Calu3 (cell line): ENCODE measurements around the gene HRH2. TPM values are rescaled to one million over a fixed set of nuclear protein-coding genes. Genes with fewer than 3 reads are reported as not detected.

Experiments
- BruUV-seq: library from RNA; stranded (reverse); fragments of 400-500 nt; replicated peaks from 2 replicates; lab custom pipeline; 2021; lab: Mats Ljungman, UMichigan
- CTCF ChIA-PET: fragments of 300-600 bp; sonication (Branson Sonifier 250); formaldehyde crosslinking; loops from one replicate; lab custom pipeline; 2022; ENCODE audit warnings: antibody characterized with exemption; lab: Charles Lee
- DNase-seq: peaks from one replicate; pipeline ENCODE4 v3.0.0; 2022
- H3K27ac Mint-ChIP-seq: one replicate; pipeline ENCODE4 v1.8.0; 2022; ENCODE audit warnings: mixed read lengths; ENCODE audit not compliant: unreplicated experiment
- H3K27me3 Mint-ChIP-seq: one replicate; pipeline ENCODE4 v1.8.0; 2022; ENCODE audit warnings: mixed read lengths; ENCODE audit not compliant: unreplicated experiment
- H3K36me3 Mint-ChIP-seq: one replicate; pipeline ENCODE4 v1.8.0; 2022; ENCODE audit warnings: mild to moderate bottlenecking, moderate library complexity, mixed read lengths; ENCODE audit not compliant: insufficient read depth, unreplicated experiment
- H3K4me1 Mint-ChIP-seq: one replicate; pipeline ENCODE4 v1.8.0; 2022; ENCODE audit warnings: mild to moderate bottlenecking, low read depth, mixed read lengths; ENCODE audit not compliant: unreplicated experiment
- H3K4me3 Mint-ChIP-seq: one replicate; pipeline ENCODE4 v1.8.0; 2022; ENCODE audit warnings: mild to moderate bottlenecking, low read depth, moderate library complexity, mixed read lengths; ENCODE audit not compliant: unreplicated experiment
- H3K9me3 Mint-ChIP-seq: one replicate; pipeline ENCODE4 v1.8.0; 2022; ENCODE audit warnings: low read depth, mixed read lengths; ENCODE audit not compliant: unreplicated experiment
- CTCF ChIP-seq: fragments of 200-600 bp; IDR thresholded peaks from one replicate; pipeline ENCODE4 v1.8.0; 2022; ENCODE audit warnings: antibody characterized with exemption; ENCODE audit not compliant: unreplicated experiment
- intact Hi-C: fragments of 100-400 bp; cut with micrococcal nuclease; formaldehyde crosslinking; loops from one replicate; pipeline ENCODE4 v1.10.0; 2022; ENCODE audit not compliant: unreplicated experiment
- total RNA-seq: library from RNA; stranded (reverse); gene quantifications from 2 replicates; pipeline ENCODE4 v1.2.3, GENCODE V29; 2022

Gene HRH2
- total RNA-seq, 1 experiment from 2014 or later: not detected

GRCh38 chr5:175740014-175740413, 82.1 kb downstream of the HRH2 start:
- TF ChIP-seq CTCF: no peak
- peaks cover 91% of the 10 kb centered on the region for H3K27me3 Mint-ChIP-seq
- no peak overlapping the region for H3K27ac Mint-ChIP-seq
- H3K4me3 Mint-ChIP-seq: no peak overlapping the region
- DNase-seq: no peak
- H3K36me3 Mint-ChIP-seq: no peaks in the 10 kb centered on the region
- CTCF ChIA-PET: no interaction called here
- H3K9me3 Mint-ChIP-seq: no peaks in the 10 kb centered on the region
- intact Hi-C loops: no loop called here
- H3K4me1 Mint-ChIP-seq: no peaks in the 10 kb centered on the region
- BruUV-seq: no TSS peak

DNA sequence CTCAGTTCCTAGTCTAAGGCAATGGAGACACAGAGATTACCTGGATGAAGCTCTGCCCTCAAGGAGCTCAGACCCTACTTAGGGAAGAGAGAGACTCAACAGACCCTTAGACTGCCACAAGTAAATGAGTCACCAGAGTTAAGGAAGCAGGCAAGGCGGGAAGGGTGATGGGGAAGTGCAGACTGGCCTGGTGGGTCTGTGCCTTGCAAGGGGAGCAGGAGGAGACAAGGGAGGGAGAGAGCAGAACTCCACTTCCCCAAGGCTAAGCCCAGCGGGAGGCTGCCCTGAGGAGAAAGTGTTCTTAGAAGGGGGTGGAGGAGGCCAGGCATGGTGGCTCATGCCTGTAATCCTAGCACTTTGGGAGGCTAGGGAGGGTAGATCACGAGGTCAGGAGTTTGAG, 83.7 kb downstream of the HRH2 start:
- CTCF ChIA-PET: interaction anchor here (1.6 kb wide), 1 partner anchor 11 kb away, joined by 3 read pairs; no protein-coding TSS in a partner anchor
- H3K36me3 Mint-ChIP-seq: no peaks in the 10 kb centered on the region
- intact Hi-C loops: no loop called here
- DNase-seq: no peak
- peaks cover 81% of the 10 kb centered on the region for H3K27me3 Mint-ChIP-seq
- H3K4me3 Mint-ChIP-seq: no peak overlapping the region
- no peaks in the 10 kb centered on the region for H3K9me3 Mint-ChIP-seq
- no TSS peak for BruUV-seq
- no peak overlapping the region for H3K27ac Mint-ChIP-seq
- no peak for TF ChIP-seq CTCF
- H3K4me1 Mint-ChIP-seq: no peaks in the 10 kb centered on the region

GRCh38 chr5:175742290-175742994, 84.6 kb downstream of the HRH2 start:
- Mint-ChIP-seq H3K4me1 (no peaks in the 10 kb centered on the region), H3K27me3 (peaks cover 81% of the 10 kb centered on the region), H3K4me3 (no peak overlapping the region), H3K36me3 (no peaks in the 10 kb centered on the region), H3K9me3 (no peaks in the 10 kb centered on the region), H3K27ac (no peak overlapping the region)
- CTCF ChIA-PET: interaction anchor here (1.6 kb wide), 1 partner anchor 12 kb away, joined by 3 read pairs; no protein-coding TSS in a partner anchor
- TF ChIP-seq CTCF: no peak
- no peak for DNase-seq
- BruUV-seq: no TSS peak
- intact Hi-C loops: no loop called here

- CTCF ChIA-PET: no interaction called here
- Mint-ChIP-seq H3K27me3 (peaks cover 81% of the 10 kb centered on the region), H3K9me3 (no peaks in the 10 kb centered on the region), H3K4me1 (no peaks in the 10 kb centered on the region), H3K4me3 (no peak overlapping the region), H3K36me3 (no peaks in the 10 kb centered on the region), H3K27ac (no peak overlapping the region)
- TF ChIP-seq CTCF: no peak
- BruUV-seq: no TSS peak
- DNase-seq: no peak
- intact Hi-C loops: no loop called here
These were observed 85.9 kb downstream of the HRH2 start for GRCh38 chr5:175743676-175744210.
